Neural cell (in vitro differentiated cells): ENCODE data around the gene CABCOCO1.

ENCODE experiments used
- CTCF ChIP-seq: fragments of 450-650 bp; IDR thresholded peaks from 2 replicates; pipeline ENCODE4 v1.5.1; 2014; ENCODE audit warnings: antibody characterized with exemption, mild to moderate bottlenecking, moderate library complexity; ENCODE audit not compliant: poor library complexity, severe bottlenecking
- EZH2 ChIP-seq: fragments of 200-600, 300-800 bp; shearing (Covaris generic), sonication (generic); IDR thresholded peaks from 2 replicates; pipeline ENCODE4 v1.6.1; 2014; ENCODE audit warnings: antibody characterized with exemption, low read length, borderline replicate concordance, mild to moderate bottlenecking; ENCODE audit not compliant: insufficient read depth, poor library complexity, severe bottlenecking

- TF ChIP-seq CTCF, result no peak
- TF ChIP-seq EZH2, result no peak
Observed at GRCh38 chr10:61633665-61634064, 29.1 kb upstream of the CABCOCO1 start.
